ENCODE data around the gene AXDND1.

The AXDND1 gene

GRCh38 chr1:179529482-179530195, 163.9 kb downstream of the AXDND1 start:
- no peak for DNase-seq
- no peaks in the 10 kb centered on the region for H4K20me1 ChIP-seq (ENCODE audit: insufficient read depth, low read length)
- no peaks in the 10 kb centered on the region for H3K27me3 ChIP-seq (replicated peaks; ENCODE audit: insufficient read depth, low read length)
- H3K9me3 ChIP-seq (replicated peaks; ENCODE audit: insufficient read depth, low read length): no peaks in the 10 kb centered on the region
- no peaks in the 10 kb centered on the region for H3K9me2 ChIP-seq (replicated peaks; ENCODE audit: insufficient read depth, low read length)
- no peak overlapping the region for H3K9ac ChIP-seq (ENCODE audit: low read length)
- no peaks in the 10 kb centered on the region for H3F3A ChIP-seq (ENCODE audit: insufficient read depth, low read length)
- H3K4me2 ChIP-seq (ENCODE audit: low read depth, low read length): no peak overlapping the region
- no peak overlapping the region for H2AFZ ChIP-seq (ENCODE audit: low read length)
- TF ChIP-seq EZH2 (optimal IDR thresholded peaks at IDR 0.05; ENCODE audit: low read depth, low read length) (no peak), CTCF (IDR thresholded peaks at IDR 0.05; ENCODE audit: low read length) (no peak), EZH2phosphoT487 (IDR thresholded peaks at IDR 0.05; ENCODE audit: low read length) (no peak)
- no peak overlapping the region for H3K4me3 ChIP-seq (ENCODE audit: low read length)
- H3K36me3 ChIP-seq (replicated peaks; ENCODE audit: insufficient read depth, low read length): no peaks in the 10 kb centered on the region
- no peaks in the 10 kb centered on the region for H3K79me2 ChIP-seq (ENCODE audit: low read length)
- no peak overlapping the region for H3K27ac ChIP-seq (ENCODE audit: low read length)
- no peaks in the 10 kb centered on the region for H3K4me1 ChIP-seq (ENCODE audit: low read length)

GRCh38 chr1:179530352-179530751, 164.6 kb downstream of the AXDND1 start:
- H3K36me3 ChIP-seq (replicated peaks; ENCODE audit: insufficient read depth, low read length): no peaks in the 10 kb centered on the region
- no peaks in the 10 kb centered on the region for H3K9me2 ChIP-seq (replicated peaks; ENCODE audit: insufficient read depth, low read length)
- no peaks in the 10 kb centered on the region for H4K20me1 ChIP-seq (ENCODE audit: insufficient read depth, low read length)
- H3K9ac ChIP-seq (ENCODE audit: low read length): no peak overlapping the region
- no peak overlapping the region for H3K27ac ChIP-seq (ENCODE audit: low read length)
- TF ChIP-seq EZH2phosphoT487 (IDR thresholded peaks at IDR 0.05; ENCODE audit: low read length) (no peak), EZH2 (optimal IDR thresholded peaks at IDR 0.05; ENCODE audit: low read depth, low read length) (no peak), CTCF (IDR thresholded peaks at IDR 0.05; ENCODE audit: low read length) (no peak)
- no peaks in the 10 kb centered on the region for H3K4me1 ChIP-seq (ENCODE audit: low read length)
- H2AFZ ChIP-seq (ENCODE audit: low read length): no peak overlapping the region
- no peak overlapping the region for H3K4me2 ChIP-seq (ENCODE audit: low read depth, low read length)
- no peak for DNase-seq
- no peaks in the 10 kb centered on the region for H3K27me3 ChIP-seq (replicated peaks; ENCODE audit: insufficient read depth, low read length)
- H3K4me3 ChIP-seq (ENCODE audit: low read length): no peak overlapping the region
- no peaks in the 10 kb centered on the region for H3K79me2 ChIP-seq (ENCODE audit: low read length)
- no peaks in the 10 kb centered on the region for H3K9me3 ChIP-seq (replicated peaks; ENCODE audit: insufficient read depth, low read length)
- H3F3A ChIP-seq (ENCODE audit: insufficient read depth, low read length): no peaks in the 10 kb centered on the region

- H3K79me2 ChIP-seq (ENCODE audit: low read length): no peaks in the 10 kb centered on the region
- no peaks in the 10 kb centered on the region for H3K9me2 ChIP-seq (replicated peaks; ENCODE audit: insufficient read depth, low read length)
- no peak overlapping the region for H3K4me2 ChIP-seq (ENCODE audit: low read depth, low read length)
- H3K27me3 ChIP-seq (replicated peaks; ENCODE audit: insufficient read depth, low read length): no peaks in the 10 kb centered on the region
- no peak overlapping the region for H3K9ac ChIP-seq (ENCODE audit: low read length)
- H2AFZ ChIP-seq (ENCODE audit: low read length): no peak overlapping the region
- no peaks in the 10 kb centered on the region for H3K4me1 ChIP-seq (ENCODE audit: low read length)
- TF ChIP-seq CTCF (IDR thresholded peaks at IDR 0.05; ENCODE audit: low read length): no peak
- TF ChIP-seq EZH2phosphoT487 (IDR thresholded peaks at IDR 0.05; ENCODE audit: low read length): no peak
- no peak for TF ChIP-seq EZH2 (optimal IDR thresholded peaks at IDR 0.05; ENCODE audit: low read depth, low read length)
- no peaks in the 10 kb centered on the region for H3K36me3 ChIP-seq (replicated peaks; ENCODE audit: insufficient read depth, low read length)
- no peaks in the 10 kb centered on the region for H4K20me1 ChIP-seq (ENCODE audit: insufficient read depth, low read length)
- no peak overlapping the region for H3K27ac ChIP-seq (ENCODE audit: low read length)
- H3F3A ChIP-seq (ENCODE audit: insufficient read depth, low read length): no peaks in the 10 kb centered on the region
- no peak overlapping the region for H3K4me3 ChIP-seq (ENCODE audit: low read length)
- DNase-seq: no peak
- no peaks in the 10 kb centered on the region for H3K9me3 ChIP-seq (replicated peaks; ENCODE audit: insufficient read depth, low read length)
Observed at GRCh38 chr1:179541774-179542173, 176.0 kb downstream of the AXDND1 start.

Measured in MM.1S (cell line).